Activated gamma-delta T cell treated with anti-CD3 and anti-CD28 coated beads, Interleukin-2, amount 50 U/mL, for 16 hours (primary cell): ENCODE results near the gene ANKDD1B.
"Not testable (repeated sequence)": the region's sequence is repeated elsewhere in the genome, so short reads cannot be mapped to it uniquely, and the experiment has no call there.

Source experiments
- DNase-seq: peaks from one replicate; pipeline ENCODE4 v3.0.0-alpha.2; 2020; ENCODE audit warnings: low read depth

Gene ANKDD1B

DNA sequence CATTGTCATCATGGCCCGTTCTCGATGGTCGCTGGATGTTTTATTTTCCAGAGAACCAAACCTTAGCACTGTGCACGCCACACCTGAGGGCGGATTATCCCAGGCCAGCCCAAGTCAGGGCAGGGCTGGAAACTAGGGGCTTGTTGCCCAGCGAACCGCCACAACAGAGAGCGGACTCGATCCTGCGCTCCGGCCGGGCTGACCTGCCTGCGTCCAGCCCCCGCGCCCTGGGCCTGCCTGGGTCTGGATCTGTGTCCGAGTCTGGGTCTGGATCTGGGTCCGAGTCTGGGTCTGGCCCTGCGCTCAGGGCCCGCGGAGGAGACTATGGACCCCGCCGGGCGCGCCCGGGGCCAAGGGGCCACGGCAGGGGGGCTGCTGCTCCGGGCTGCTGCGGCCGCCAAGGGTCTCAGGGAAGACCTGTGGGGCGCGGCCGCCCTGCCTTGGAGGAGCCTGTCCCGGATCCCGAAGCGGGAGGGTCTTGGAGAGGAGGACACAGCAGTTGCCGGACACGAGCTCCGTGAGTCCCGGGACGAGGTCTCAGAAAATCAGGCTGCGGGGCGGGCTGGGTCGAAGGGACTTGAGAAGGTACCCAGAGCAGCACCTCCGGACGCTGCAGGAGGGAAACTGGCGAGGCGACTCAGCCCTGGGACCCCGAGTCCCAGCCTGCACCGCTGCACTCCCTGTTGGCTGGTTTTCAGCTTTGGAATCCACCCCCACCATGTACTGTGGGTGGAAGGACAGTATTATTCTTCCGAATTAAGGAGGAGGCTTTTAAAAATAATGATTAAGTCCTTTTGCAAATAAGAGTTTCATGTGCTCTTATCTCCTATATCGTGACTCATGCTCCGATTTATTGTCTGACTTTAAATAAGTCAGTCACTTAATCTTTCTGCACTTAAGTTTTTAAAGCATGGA lies at the start of gene ANKDD1B:
ANKDD1B (plus strand) TSS at position 143 of the 915 bp plus-strand sequence; CDS start at position 325, 182 bp downstream.
- DNase-seq, result no peak

GRCh38 chr5:75565991-75566709 lies 45.1 kb upstream of the ANKDD1B start:
- not testable (repeated sequence) for DNase-seq

DNA sequence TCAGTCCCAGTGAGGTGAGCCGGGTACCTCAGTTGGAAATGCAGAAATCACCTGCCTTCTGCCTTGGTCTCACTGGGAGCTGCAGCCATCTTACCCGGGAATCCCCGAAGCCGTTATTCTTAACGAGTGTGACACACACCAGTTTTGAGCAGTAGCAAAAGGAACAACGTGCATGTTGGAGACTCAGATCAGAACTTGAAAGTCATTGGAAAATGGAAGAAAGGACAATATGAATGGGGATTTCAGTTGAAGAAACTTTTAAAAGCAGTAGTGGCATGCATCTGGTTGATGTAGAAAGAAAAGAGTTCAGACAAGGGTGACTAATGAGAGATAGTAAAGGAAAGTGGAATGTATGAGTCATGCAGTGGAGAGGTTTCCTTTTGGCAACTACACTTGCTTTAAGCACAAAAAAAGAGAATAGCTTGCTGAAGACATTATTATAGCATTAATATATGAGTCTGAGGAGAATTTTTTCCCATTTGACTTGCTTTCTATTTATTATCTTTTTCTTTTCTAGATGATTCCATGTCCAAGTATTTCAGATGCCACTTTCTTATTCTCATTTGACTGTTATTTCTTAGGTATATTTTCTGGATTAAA lies 44.4 kb upstream of the ANKDD1B start:
- peak; percentile 3 for DNase-seq

GRCh38 chr5:75567710-75568109 lies 43.5 kb upstream of the ANKDD1B start:
- no peak for DNase-seq

DNA sequence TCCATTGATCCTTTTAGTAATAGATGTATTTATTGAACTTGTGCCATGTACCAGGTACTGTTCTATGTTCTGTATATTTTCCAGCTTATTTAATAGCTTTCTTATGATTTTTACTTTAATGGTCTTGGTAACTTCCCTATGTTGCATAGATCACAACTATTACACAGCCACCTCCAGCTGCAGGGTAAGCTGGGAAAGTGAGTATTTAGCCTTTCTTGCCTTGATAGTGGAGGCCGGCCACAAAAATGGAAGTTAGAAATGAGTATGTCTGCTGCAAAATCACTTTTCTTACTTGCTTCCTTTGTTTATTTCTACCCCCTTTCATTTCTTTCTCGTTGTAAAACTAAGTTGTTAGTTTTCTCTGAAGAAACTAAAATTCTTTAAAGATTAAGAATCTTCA lies 43.1 kb upstream of the ANKDD1B start:
- no peak for DNase-seq

DNA sequence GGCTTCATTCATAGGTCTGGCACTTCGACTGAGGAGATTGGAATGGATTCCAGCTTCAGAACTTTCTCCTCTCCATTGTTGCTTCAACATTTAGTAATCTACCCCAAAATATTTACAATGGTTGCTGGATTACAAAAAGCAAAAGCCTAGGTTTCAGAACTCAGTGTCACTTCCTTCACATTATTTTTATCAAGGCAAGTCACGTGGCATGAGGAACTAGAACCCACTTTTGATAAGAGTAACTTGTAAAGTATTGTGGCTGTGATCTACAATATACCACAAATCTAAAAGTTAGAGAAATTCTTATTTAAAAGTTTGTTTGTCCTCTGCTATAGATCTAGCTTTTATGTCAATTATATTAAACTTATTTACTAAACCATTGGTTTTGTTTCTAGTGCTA lies 39.7 kb upstream of the ANKDD1B start:
- no peak for DNase-seq

- DNase-seq, result no peak
These were observed 36.5 kb upstream of the ANKDD1B start for GRCh38 chr5:75574791-75575190.

- not testable (repeated sequence) for DNase-seq
These were observed 33.0 kb upstream of the ANKDD1B start for GRCh38 chr5:75578280-75578679.

DNA sequence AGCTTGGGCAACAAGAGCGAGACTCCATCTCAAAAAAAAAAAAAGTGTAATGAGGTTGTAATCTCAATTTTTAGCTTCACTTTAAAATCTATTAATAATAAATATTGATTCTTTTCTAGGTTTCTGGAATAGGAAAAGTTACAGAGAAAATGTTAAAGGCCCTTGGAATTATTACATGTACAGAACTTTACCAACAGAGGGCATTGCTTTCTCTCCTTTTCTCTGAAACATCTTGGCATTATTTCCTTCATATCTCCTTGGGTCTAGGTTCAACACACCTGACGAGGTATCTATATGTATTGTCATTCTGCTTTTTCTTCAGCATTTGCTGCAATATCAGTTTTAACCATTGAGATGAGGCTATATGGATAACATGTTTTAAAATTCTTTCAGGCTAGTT lies 26.6 kb upstream of the ANKDD1B start:
- no peak for DNase-seq

- DNase-seq, result no peak
These were observed 22.6 kb upstream of the ANKDD1B start for GRCh38 chr5:75588666-75589065.

DNA sequence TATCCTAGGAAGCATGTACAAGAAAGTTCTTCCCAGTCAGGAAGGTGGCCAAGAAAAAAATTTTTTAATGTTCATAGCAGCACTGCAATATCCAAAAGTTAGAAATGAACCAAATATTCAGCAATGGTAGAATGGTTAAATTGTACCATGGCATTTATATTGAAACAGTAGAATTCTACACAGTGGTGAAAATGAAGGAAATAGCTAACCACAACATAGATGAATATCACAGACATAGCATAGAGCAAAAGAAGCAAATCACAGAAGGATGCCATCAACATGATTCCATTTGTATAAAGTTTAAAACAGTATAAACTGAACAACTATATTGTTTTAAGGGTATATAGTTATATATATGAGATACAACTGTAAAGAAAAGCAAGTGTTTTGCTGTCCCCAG lies 10.7 kb upstream of the ANKDD1B start:
- no peak for DNase-seq

DNA sequence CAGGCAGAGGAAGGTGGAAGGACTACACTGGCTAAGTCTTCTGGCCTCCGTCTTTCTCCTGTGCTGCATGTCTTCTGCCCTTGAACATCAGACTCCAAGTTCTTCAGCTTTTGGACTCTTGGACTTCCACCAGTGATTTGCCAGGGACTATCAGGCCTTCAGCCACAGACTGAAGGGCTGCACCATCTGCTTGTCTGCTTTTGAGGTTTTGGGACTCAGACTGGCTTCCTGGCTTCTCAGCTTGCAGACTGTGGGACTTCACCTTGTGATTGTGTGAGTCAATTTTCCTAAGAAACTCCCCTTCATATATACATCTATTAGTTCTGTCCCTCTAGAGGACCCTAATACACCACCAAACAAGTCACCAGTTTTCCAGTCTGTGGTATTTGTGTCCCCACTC lies 9.7 kb upstream of the ANKDD1B start:
- no peak for DNase-seq

DNA sequence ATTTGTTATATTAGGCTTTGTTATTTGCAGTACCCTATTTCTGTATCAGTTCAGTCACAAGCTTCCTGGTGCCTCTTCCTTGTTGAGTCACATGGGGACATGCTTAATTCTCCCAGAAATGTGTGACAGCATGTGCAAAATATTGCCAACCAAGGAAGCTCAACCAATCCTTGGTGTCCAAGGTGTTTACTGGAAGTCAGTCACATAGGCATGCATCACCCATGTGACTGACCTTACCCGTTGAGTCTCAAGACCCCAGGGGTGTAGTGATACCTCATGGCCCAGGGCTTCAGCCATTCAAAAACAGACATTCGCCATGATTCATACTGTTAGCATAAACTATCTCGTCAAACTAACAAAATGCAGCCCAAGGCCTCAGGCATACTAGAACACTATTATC lies 9.3 kb upstream of the ANKDD1B start:
- DNase-seq, result no peak

- DNase-seq, result no peak
These were observed 7.9 kb upstream of the ANKDD1B start for GRCh38 chr5:75603371-75603770.

GRCh38 chr5:75603821-75604220 lies 7.4 kb upstream of the ANKDD1B start:
- no peak for DNase-seq

GRCh38 chr5:75607341-75607740 lies 3.9 kb upstream of the ANKDD1B start:
- not testable (repeated sequence) for DNase-seq

GRCh38 chr5:75608870-75609269 lies 2.4 kb upstream of the ANKDD1B start:
- DNase-seq, result no peak

GRCh38 chr5:75610201-75610600 lies 1.1 kb upstream of the ANKDD1B start:
- DNase-seq, result no peak

- not testable (repeated sequence) for DNase-seq
These were observed 368 bp upstream of the ANKDD1B start for GRCh38 chr5:75610859-75611310.

DNA sequence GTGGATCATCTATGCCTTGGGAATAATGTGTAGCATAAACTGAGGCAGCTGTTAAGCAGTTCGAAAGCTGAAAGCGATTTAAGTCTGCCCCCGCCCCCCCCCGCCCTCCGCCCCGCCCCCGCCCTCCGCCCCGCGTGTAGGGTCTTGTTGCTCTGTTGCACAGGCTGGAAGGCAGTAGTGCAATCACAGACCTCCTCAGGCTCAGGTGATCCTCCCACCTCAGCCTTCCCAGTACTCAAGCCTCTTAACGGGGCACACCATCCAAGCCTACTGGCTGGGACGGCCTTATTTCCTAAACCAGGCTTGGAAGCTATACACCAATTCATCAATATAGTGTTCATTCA lies 945 bp downstream of the ANKDD1B start:
- no peak for DNase-seq

- no peak for DNase-seq
These were observed 1.6 kb downstream of the ANKDD1B start for GRCh38 chr5:75612901-75613300.

DNA sequence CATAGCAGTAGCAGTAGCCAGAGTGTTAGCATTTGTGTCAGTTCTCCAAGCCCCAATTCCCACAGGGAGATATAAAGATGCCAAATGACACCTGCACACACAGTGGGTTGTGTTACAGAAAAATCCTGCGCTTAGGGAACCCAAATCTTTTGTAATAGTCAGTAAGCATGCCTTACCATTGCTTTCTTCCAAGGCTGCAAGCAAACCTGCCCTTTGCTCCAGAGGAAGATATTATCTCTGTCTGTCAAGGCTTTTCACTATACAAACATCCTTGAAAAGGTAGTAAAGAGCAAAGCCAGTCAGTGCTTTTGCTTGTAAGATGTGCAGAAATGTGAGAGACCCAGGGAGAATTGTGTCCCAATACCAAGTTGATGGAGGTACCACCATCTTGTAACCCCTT lies 2.9 kb downstream of the ANKDD1B start:
- DNase-seq, result no peak

- DNase-seq, result no peak
These were observed 5.2 kb downstream of the ANKDD1B start for GRCh38 chr5:75616371-75616881.
